ENCODE measurements around the gene AFAP1.

AFAP1 gene

GRCh38 chr4:7744142-7744804, 195.4 kb downstream of the AFAP1 start:
- no peak for DNase-seq

GRCh38 chr4:7742807-7743280, 196.8 kb downstream of the AFAP1 start:
- DNase-seq: no peak

- DNase-seq: no peak
These were observed 197.5 kb downstream of the AFAP1 start for GRCh38 chr4:7741946-7742806.

GRCh38 chr4:7740866-7741525, 198.7 kb downstream of the AFAP1 start:
- no peak for DNase-seq

- DNase-seq: no peak
These were observed 199.5 kb downstream of the AFAP1 start for GRCh38 chr4:7739918-7740865.

- no peak for DNase-seq
These were observed 200.4 kb downstream of the AFAP1 start for GRCh38 chr4:7739077-7739917.

GRCh38 chr4:7738458-7739076, 201.1 kb downstream of the AFAP1 start:
- DNase-seq: no peak

- DNase-seq: no peak
These were observed 201.8 kb downstream of the AFAP1 start for GRCh38 chr4:7737752-7738457.

GRCh38 chr4:7737268-7737645, 202.4 kb downstream of the AFAP1 start:
- DNase-seq: no peak

- no peak for DNase-seq
These were observed 203.0 kb downstream of the AFAP1 start for GRCh38 chr4:7736436-7737267.

- DNase-seq: no peak
These were observed 203.7 kb downstream of the AFAP1 start for GRCh38 chr4:7735961-7736360.

- DNase-seq: no peak
These were observed 204.3 kb downstream of the AFAP1 start for GRCh38 chr4:7735395-7735794.

- no peak for DNase-seq
These were observed 204.9 kb downstream of the AFAP1 start for GRCh38 chr4:7734651-7735260.

- no peak for DNase-seq
These were observed 205.6 kb downstream of the AFAP1 start for GRCh38 chr4:7733801-7734650.

- DNase-seq: no peak
These were observed 206.5 kb downstream of the AFAP1 start for GRCh38 chr4:7733201-7733600.

- DNase-seq: no peak
These were observed 207.4 kb downstream of the AFAP1 start for GRCh38 chr4:7732263-7732662.

GRCh38 chr4:7731437-7731836, 208.2 kb downstream of the AFAP1 start:
- no peak for DNase-seq

GRCh38 chr4:7727749-7728148, 211.9 kb downstream of the AFAP1 start:
- no peak for DNase-seq

Data from activated CD8-positive, alpha-beta memory T cell treated with anti-CD3 and anti-CD28 coated beads for 24 hours (primary cell).